NCI-H460 (cell line): ENCODE data around the gene YARS1. TPM values are rescaled to one million over a fixed set of nuclear protein-coding genes. Genes with fewer than 3 reads are reported as not detected.
"Not testable (repeated sequence)": the region's sequence is repeated elsewhere in the genome, so short reads cannot be mapped to it uniquely, and the experiment has no call there.

Source experiments
- DNase-seq: peaks from one replicate; pipeline ENCODE4 v3.0.0-alpha.2; 2016; ENCODE audit warnings: low read depth; ENCODE audit errors: extremely low read depth
- total RNA-seq: library from RNA; depleted of rRNA; stranded (reverse); fragments of >200 nt; shearing (Covaris generic); gene quantifications from 2 replicates; pipeline ENCODE4 v1.2.3, GENCODE V29; 2014

The YARS1 gene
- total RNA-seq, 1 experiment from 2014 or later: 184 TPM

GRCh38 chr1:32817815-32818786 is 943 bp upstream of the YARS1 start:
- peak; percentile 41 for DNase-seq

DNA sequence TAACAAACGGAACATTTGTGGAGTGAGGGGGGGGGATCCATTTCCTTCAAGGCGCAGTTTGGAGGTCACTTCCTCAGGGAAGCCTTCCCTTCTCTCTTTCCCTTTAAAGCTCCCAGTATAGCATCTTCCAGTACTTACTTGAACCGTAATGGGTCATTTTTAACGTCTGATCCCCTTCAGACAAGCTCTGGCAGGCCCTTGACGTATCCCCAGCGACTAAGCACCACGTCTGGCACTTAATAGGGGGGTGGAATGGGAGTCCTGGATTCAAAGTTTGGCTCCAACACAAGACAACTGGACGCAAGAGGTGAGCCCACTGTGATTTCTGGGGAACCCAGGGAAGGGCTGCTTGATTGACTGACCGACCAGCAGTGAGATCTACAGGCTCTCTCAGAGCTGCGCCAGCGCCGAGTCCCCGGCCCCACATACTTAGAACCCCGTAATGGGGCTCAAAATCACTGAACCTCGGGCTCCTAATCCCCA is 441 bp downstream of the YARS1 start:
- peak; percentile 7 for DNase-seq

DNA sequence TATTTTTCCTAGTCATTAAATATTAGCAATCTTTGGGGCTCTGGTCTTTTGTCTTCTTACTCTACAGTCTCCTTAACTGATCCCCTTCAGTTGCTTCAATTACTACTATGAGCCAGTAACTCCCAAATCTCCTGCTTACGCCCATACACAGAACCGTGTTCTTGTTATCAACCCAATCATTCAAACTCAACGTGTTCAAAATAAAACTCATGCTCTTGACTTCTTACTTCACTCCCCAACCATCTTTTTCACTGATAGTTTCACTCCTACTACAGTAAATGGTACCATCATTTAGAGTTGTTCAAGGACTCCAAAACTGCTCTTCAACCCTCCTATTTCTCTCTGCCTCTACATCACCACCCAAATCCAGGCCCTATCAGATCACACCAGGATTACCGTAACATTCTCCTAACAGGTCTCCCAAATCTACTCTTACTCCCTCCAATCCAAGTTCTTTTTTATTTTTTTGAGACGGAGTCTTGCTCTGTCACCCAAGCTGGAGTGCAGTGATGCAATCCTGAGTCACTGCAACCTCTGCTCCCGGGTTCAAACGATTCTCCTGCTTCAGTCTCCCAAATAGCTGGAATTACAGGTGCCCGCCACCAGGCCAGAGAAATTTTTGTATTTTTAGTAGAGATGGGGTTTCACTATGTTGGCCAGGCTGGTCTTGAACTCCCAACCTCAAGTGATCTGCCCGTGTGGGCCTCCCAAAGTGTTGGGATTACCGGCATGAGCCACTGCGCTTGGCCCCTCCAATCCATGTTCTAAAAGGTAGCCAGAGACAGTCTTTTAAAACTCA is 3.0 kb downstream of the YARS1 start:
- DNase-seq: no peak

DNA sequence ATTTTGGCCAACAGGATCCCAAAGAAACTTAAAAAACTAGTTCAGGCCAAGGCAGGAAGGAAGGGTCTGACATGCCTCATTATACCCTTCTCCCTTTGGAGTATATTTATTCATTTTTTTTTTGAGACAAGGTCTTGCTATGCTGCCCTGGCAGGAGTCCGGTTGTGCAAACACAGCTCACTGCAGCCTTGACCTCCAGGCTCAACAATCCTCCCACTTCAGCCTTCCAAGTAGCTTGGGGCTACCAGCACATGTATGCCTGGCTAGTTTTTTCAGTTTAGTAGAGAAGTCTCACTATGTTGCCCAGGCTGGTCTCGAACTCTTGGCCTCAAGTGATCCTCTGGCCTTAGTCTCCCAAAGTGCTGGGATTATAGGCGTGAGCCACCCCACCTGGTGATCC is 5.2 kb downstream of the YARS1 start:
- no peak for DNase-seq

- DNase-seq: no peak
Measured at GRCh38 chr1:32811265-32811664, 5.9 kb downstream of the YARS1 start.

DNA sequence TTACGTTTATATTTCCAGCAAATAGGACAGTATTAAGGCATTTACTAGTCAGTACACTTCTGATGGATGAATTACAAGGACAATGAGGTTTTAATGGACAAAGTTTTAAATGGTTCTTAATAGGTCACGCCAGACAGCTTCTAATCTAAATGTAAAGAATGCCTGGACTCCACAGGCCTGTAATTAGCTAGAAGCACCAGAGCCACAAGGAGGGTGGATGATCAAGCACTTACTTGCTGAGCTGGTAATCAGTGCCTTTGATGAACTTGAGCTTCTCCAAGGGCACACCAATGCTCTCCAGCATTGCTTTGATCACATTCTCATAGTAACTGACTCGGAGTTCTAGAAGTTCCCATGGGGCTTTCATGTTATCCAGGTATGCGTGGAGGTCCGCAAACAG is 6.8 kb downstream of the YARS1 start:
- no peak for DNase-seq

DNA sequence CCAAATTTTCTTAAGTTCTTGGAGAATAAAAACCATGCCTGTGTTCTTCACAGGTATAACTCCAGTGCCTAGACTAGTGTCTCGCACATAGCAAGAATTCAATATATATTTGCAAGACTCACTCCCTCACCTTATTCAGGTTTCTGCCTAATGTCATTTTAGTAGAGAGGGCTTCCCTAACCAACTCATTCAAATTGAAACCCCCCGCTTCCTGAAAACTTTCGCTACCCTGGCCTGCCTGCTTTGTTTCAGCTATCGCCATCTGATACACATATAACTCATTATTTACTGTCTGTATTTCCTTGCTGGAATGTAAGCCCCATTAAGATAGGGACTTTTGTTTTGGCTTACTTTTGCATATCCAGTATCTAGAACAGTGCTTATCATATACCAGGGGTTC is 8.6 kb downstream of the YARS1 start:
- DNase-seq: no peak

- DNase-seq: no peak
Measured at GRCh38 chr1:32806910-32807523, 10.1 kb downstream of the YARS1 start.

GRCh38 chr1:32806290-32806689 is 10.9 kb downstream of the YARS1 start:
- DNase-seq: no peak

DNA sequence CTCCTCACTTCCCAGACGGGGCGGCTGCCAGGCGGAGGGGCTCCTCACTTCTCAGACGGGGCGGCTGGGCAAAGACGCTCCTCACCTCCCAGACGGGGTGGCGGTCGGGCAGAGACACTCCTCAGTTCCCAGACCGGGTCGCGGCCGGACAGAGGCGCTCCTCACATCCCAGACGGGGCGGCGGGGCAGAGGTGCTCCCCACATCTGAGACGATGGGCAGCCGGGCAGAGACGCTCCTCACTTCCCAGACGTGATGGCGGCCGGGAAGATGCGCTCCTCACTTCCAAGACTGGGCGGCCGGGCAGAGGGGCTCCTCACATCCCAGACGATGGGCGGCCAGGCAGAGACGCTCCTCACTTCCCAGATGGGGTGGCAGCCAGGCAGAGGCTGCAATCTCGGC is 12.7 kb downstream of the YARS1 start:
- DNase-seq: not testable (repeated sequence)

- DNase-seq: no peak
Measured at GRCh38 chr1:32801096-32801715, 16.0 kb downstream of the YARS1 start.

- DNase-seq: no peak
Measured at GRCh38 chr1:32798679-32799416, 18.3 kb downstream of the YARS1 start.

GRCh38 chr1:32798191-32798590 is 19.0 kb downstream of the YARS1 start:
- DNase-seq: no peak

- no peak for DNase-seq
Measured at GRCh38 chr1:32797456-32797855, 19.7 kb downstream of the YARS1 start.

DNA sequence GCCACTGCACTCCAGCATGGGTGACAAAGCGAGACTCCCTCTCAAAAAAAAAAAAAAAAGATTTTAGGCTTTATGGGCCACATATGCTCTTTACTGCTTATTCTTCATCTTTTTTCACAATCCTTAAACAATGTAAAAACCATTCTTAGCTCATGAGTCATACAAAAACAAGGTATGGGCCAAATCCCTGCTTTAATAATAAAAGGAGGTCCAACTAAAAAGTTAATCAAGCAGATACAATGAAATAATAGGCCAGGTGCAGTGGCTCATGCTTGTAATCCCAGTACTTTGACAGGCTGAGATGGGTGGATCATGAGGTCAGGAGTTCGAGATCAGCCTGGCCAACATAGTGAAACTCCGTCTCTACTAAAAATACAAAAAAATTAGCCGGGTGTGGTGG is 21.4 kb downstream of the YARS1 start:
- DNase-seq: not testable (repeated sequence)

DNA sequence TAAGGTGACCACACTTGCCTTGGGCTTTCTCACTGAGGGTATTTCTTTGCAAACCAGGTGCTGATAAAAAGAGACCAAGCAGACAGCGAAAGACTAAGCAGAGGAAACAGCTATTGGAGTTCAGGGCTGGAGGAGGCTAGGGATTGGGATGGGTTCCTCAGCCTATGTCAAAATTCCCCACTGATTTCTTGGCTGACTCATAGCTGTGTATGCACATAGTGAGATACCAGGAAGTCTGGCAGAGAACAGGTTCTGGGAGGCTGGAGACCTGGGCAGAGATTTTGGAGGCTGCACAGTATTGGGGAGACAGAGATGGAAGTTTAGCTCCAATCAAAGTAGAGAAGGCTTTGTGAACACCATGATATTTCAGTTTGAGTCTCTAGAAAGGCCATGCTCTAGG is 25.3 kb downstream of the YARS1 start:
- no peak for DNase-seq

DNA sequence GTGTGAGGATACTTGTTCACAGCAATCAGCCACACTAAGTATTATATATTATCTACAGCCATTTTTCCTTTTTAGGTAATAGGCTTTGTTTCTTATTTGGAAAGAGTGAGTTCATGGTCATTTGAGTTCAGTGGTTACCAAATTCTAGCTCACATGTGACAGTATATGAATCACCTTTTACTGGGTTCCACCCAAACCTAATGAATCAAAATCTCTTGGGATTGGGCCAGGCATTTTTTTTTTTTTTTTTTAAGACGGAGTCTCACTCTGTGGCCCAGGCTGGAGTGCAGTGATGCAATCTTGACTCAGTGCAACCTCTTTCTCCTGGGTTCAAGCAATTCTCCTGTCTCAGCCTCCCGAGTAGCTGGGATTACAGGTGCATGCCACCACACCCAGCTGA is 27.8 kb downstream of the YARS1 start:
- DNase-seq: peak; percentile 24

DNA sequence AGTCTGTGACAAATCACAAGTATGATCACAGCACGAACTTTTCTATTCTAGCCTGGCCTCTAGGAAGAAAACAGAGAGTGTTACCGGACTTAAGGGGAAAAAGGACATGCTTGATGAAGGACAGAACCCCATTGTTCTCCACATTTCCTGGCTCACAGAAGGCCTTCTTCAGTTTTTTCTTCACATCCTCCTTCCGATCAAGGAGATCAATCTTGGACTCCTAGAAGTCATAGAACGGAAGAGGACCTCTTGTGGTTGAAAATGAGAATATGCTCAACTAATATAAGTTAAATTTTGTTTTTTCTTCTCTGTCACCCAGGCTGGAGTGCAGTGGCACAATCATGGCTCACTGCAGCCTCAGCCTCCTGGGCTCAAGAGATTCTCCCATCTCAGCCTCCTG is 30.3 kb downstream of the YARS1 start:
- no peak for DNase-seq

DNA sequence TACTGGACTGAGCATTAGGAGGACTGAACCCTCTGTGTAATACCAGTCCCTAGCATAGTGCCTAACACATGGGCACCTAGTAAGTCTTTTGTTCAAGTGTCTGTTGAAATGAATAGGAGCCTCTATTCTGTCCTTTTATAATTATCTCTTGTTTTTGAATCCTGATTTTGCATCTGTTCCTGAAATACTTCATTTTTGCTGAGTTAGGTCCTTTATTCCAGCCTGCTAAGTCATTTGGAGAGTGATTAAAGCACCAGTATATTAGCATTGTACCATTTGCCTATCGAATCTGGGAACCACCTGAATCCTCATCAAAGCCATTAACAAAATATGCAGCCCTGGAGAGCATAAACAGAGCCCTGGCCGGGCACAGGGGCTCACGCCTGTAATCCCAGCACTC is 32.3 kb downstream of the YARS1 start:
- no peak for DNase-seq

- no peak for DNase-seq
Measured at GRCh38 chr1:32783851-32784250, 33.3 kb downstream of the YARS1 start.
